Measurements from ENCODE around the gene TMEM92. TPM values are rescaled to one million over a fixed set of nuclear protein-coding genes. Genes with fewer than 3 reads are reported as not detected.
"Not testable (repeated sequence)": the region's sequence is repeated elsewhere in the genome, so short reads cannot be mapped to it uniquely, and the experiment has no call there.

TMEM92 gene
- total and polyA plus RNA-seq, 8 donors, result 4.4 to 10.7 (median 6.4) TPM

GRCh38 chr17:50299776-50300175 is 25.5 kb downstream of the TMEM92 start:
- intact Hi-C loops (cut with DNase I), result no loop called here
- Histone ChIP-seq H3K27me3 (no peaks in the 10 kb centered on the region), H3K36me3 (no peaks in the 10 kb centered on the region), H3K9me3 (no peaks in the 10 kb centered on the region), H3K27ac (no peak overlapping the region), H3K4me3 (no peak overlapping the region), H3K4me1 (peaks cover 3 to 5% of the 10 kb centered on the region in 2 donors)
- TF ChIP-seq CTCF (IDR thresholded peaks at IDR 0.05), result no peak
- DNase-seq (no peak), ATAC-seq (no peak)

GRCh38 chr17:50300824-50301223 is 26.6 kb downstream of the TMEM92 start:
- DNase-seq; intact Hi-C loops (cut with DNase I); H3K4me3 ChIP-seq; H3K4me1 ChIP-seq; H3K27ac ChIP-seq; H3K9me3 ChIP-seq; H3K27me3 ChIP-seq; ATAC-seq; H3K36me3 ChIP-seq: not testable (repeated sequence)

- H3K36me3 ChIP-seq, result no peaks in the 10 kb centered on the region
- no peaks in the 10 kb centered on the region for H3K9me3 ChIP-seq
- intact Hi-C loops (cut with DNase I), result no loop called here
- H3K4me1 ChIP-seq, result peaks cover 5 to 6% of the 10 kb centered on the region in 2 donors
- no peak for TF ChIP-seq CTCF (IDR thresholded peaks at IDR 0.05)
- DNase-seq, result no peak
- no peak overlapping the region for H3K27ac ChIP-seq
- H3K27me3 ChIP-seq, result no peaks in the 10 kb centered on the region
- no peak for ATAC-seq
- no peak overlapping the region for H3K4me3 ChIP-seq
Measured at GRCh38 chr17:50301891-50302584, 27.8 kb downstream of the TMEM92 start.

- intact Hi-C loops (cut with DNase I), result no loop called here
- Histone ChIP-seq H3K4me3 (no peak overlapping the region), H3K36me3 (no peaks in the 10 kb centered on the region), H3K4me1 (peaks cover 0 to 6% of the 10 kb centered on the region in 2 donors), H3K27ac (no peak overlapping the region), H3K27me3 (no peaks in the 10 kb centered on the region), H3K9me3 (no peaks in the 10 kb centered on the region)
- TF ChIP-seq CTCF (IDR thresholded peaks at IDR 0.05), result no peak
- ATAC-seq (no peak), DNase-seq (no peak)
Measured at GRCh38 chr17:50303051-50303450, 28.8 kb downstream of the TMEM92 start.

- Histone ChIP-seq H3K27ac (no peak overlapping the region), H3K4me1 (peaks cover 0 to 6% of the 10 kb centered on the region in 2 donors), H3K36me3 (no peaks in the 10 kb centered on the region), H3K4me3 (no peak overlapping the region), H3K27me3 (no peaks in the 10 kb centered on the region), H3K9me3 (no peaks in the 10 kb centered on the region)
- DNase-seq, result no peak
- no peak for ATAC-seq
- no peak for TF ChIP-seq CTCF (IDR thresholded peaks at IDR 0.05)
- intact Hi-C loops (cut with DNase I), result no loop called here
Measured at GRCh38 chr17:50303596-50303995, 29.3 kb downstream of the TMEM92 start.
